Right cardiac atrium (tissue), 5 donors: ENCODE data around the gene FBXW12. TPM values are rescaled to one million over a fixed set of nuclear protein-coding genes. Genes with fewer than 3 reads are reported as not detected.

Experiments used
- ATAC-seq, 2 donors: fragments of 200-7000 bp; cut with Tn5 transposase; one replicate each; pipeline versions ENCODE4 v1.8.0 to v1.9.1; 2020; ENCODE audit warnings: moderate library complexity in 2 of 2, mild to moderate bottlenecking in 1 of 2
- DNase-seq, 3 donors: peaks; one replicate each; pipeline ENCODE4 v3.0.0-alpha.2; 2020
- H3K27ac ChIP-seq: one replicate; pipeline ENCODE4 v1.5.1; 2013; ENCODE audit warnings: mild to moderate bottlenecking, low read length, control low read depth, moderate library complexity
- H3K27me3 ChIP-seq: one replicate; pipeline ENCODE4 v1.6.1; 2013; ENCODE audit not compliant: control insufficient read depth, insufficient read depth
- H3K4me1 ChIP-seq: one replicate; pipeline ENCODE4 v1.6.1; 2013; ENCODE audit warnings: low read length; ENCODE audit not compliant: control insufficient read depth, insufficient read depth
- H3K4me3 ChIP-seq: one replicate; pipeline ENCODE4 v1.5.1; 2013; ENCODE audit warnings: low read length, control low read depth
- H3K9me3 ChIP-seq: one replicate; pipeline ENCODE4 v1.6.1; 2013; ENCODE audit warnings: low read length; ENCODE audit not compliant: control insufficient read depth
- WGBS: extraction: QIAGEN DNeasy Blood & Tissue Kit; methylation state at CpG from one replicate; pipeline ENCODE4 v1.1.7; 2013; 5-methylcytosine and 5-hydroxymethylcytosine counted together
- intact Hi-C, 4 donors: fragments of 100-400 bp; cut with DNase I; formaldehyde crosslinking; loops; one replicate each; pipeline versions ENCODE4 v1.11.0 to v1.14.0; 2022 to 2023
- polyA plus RNA-seq: library from polyadenylated mRNA; stranded (reverse); fragments of 200-250 nt; gene quantifications from one replicate; pipeline ENCODE4 v1.2.3, GENCODE V29; 2013
- total RNA-seq, 4 donors: library from RNA; stranded (reverse); fragmentation: NEBNext Ultra II Directional; extraction: Animal tissue kit (Norgen Biotek cat#: 25700); gene quantifications; one replicate each; pipeline ENCODE4 v1.2.1, GENCODE V29; 2021
- donor health status: healthy with polysubstance abuse.
- donor health status: DM: no; HTN: yes; CAD: no.
- donor health status: DM: no; HTN: no; CAD: no.
- donor health status: DM: no; HTN: yes; CAD: no; lungs with severe emphysema.
- donor health status: DM: yes; HTN: yes; CAD: no.

Gene FBXW12
- total and polyA plus RNA-seq, 5 donors: not detected

GRCh38 chr3:48410205-48411040, 38.4 kb downstream of the FBXW12 start:
- Histone ChIP-seq H3K4me3 (no peak overlapping the region), H3K27ac (no peak overlapping the region), H3K27me3 (no peaks in the 10 kb centered on the region), H3K9me3 (no peaks in the 10 kb centered on the region), H3K4me1 (no peaks in the 10 kb centered on the region)
- WGBS: 92% methylated on average over 16 of the region's 16 CpGs
- ATAC-seq (no peak), DNase-seq (peak in 2 of 3 donors; percentile 37 to 39)
- intact Hi-C loops: no loop called here

- DNase-seq: peak in 1 of 3 donors; percentile 14
These were observed 39.1 kb downstream of the FBXW12 start for GRCh38 chr3:48411041-48411588.

GRCh38 chr3:48411606-48412374, 39.8 kb downstream of the FBXW12 start:
- no peaks in the 10 kb centered on the region for H3K27me3 ChIP-seq
- DNase-seq: no peak
- intact Hi-C loops: no loop called here
- no peaks in the 10 kb centered on the region for H3K9me3 ChIP-seq
- H3K27ac ChIP-seq: no peak overlapping the region
- no peaks in the 10 kb centered on the region for H3K4me1 ChIP-seq
- 92% methylated on average over 11 of the region's 11 CpGs for WGBS
- ATAC-seq: no peak
- H3K4me3 ChIP-seq: no peak overlapping the region

More at GRCh38 chr3:48411041-48411588, 39.1 kb downstream of the FBXW12 start:
- ATAC-seq: no peak
- Histone ChIP-seq H3K9me3 (no peaks in the 10 kb centered on the region), H3K4me1 (no peaks in the 10 kb centered on the region), H3K27ac (no peak overlapping the region), H3K27me3 (no peaks in the 10 kb centered on the region), H3K4me3 (no peak overlapping the region)
- WGBS: 94% methylated on average over 9 of the region's 9 CpGs
- intact Hi-C loops: no loop called here

- Histone ChIP-seq H3K27ac (no peak overlapping the region), H3K4me1 (no peaks in the 10 kb centered on the region)
- DNase-seq: peak in 2 of 3 donors; percentile 26 to 34
These were observed 40.5 kb downstream of the FBXW12 start for GRCh38 chr3:48412375-48413001.

GRCh38 chr3:48413086-48413485, 41.1 kb downstream of the FBXW12 start:
- WGBS: 89% methylated on average over 8 of the region's 8 CpGs
- Histone ChIP-seq H3K27me3 (no peaks in the 10 kb centered on the region), H3K4me1 (no peaks in the 10 kb centered on the region), H3K4me3 (no peak overlapping the region), H3K9me3 (no peaks in the 10 kb centered on the region), H3K27ac (no peak overlapping the region)
- intact Hi-C loops: no loop called here
- DNase-seq (peak in 1 of 3 donors; percentile 21), ATAC-seq (no peak)

More at GRCh38 chr3:48412375-48413001, 40.5 kb downstream of the FBXW12 start:
- WGBS: 92% methylated on average over 19 of the region's 19 CpGs
- Histone ChIP-seq H3K27me3 (no peaks in the 10 kb centered on the region), H3K9me3 (no peaks in the 10 kb centered on the region), H3K4me3 (no peak overlapping the region)
- intact Hi-C loops: no loop called here
- no peak for ATAC-seq

- WGBS: 89% methylated on average over 14 of the region's 14 CpGs
- intact Hi-C loops: no loop called here
These were observed 41.6 kb downstream of the FBXW12 start for GRCh38 chr3:48413611-48414010.

GRCh38 chr3:48414376-48415250, 42.6 kb downstream of the FBXW12 start:
- Histone ChIP-seq H3K9me3 (no peaks in the 10 kb centered on the region), H3K27me3 (no peaks in the 10 kb centered on the region), H3K4me3 (no peak overlapping the region), H3K4me1 (no peaks in the 10 kb centered on the region), H3K27ac (no peak overlapping the region)
- peak in 2 of 3 donors; percentile 49 to 50 for DNase-seq
- 88% methylated on average over 25 of the region's 25 CpGs for WGBS
- intact Hi-C loops: no loop called here
- no peak for ATAC-seq

More at GRCh38 chr3:48413611-48414010, 41.6 kb downstream of the FBXW12 start:
- DNase-seq: peak in 2 of 3 donors; percentile 49 to 51
- no peak overlapping the region for H3K4me3 ChIP-seq
- no peak overlapping the region for H3K27ac ChIP-seq
- no peaks in the 10 kb centered on the region for H3K9me3 ChIP-seq
- no peaks in the 10 kb centered on the region for H3K27me3 ChIP-seq
- no peak for ATAC-seq
- no peaks in the 10 kb centered on the region for H3K4me1 ChIP-seq

GRCh38 chr3:48415251-48415953, 43.4 kb downstream of the FBXW12 start:
- DNase-seq (peak in 2 of 3 donors; percentile 10 to 40), ATAC-seq (no peak)
- Histone ChIP-seq H3K9me3 (no peaks in the 10 kb centered on the region), H3K27me3 (no peaks in the 10 kb centered on the region), H3K27ac (no peak overlapping the region), H3K4me1 (no peaks in the 10 kb centered on the region), H3K4me3 (no peak overlapping the region)
- WGBS: 90% methylated on average over 24 of the region's 24 CpGs
- intact Hi-C loops: no loop called here

GRCh38 chr3:48416091-48416505, 44.1 kb downstream of the FBXW12 start:
- WGBS: 93% methylated on average over 14 of the region's 14 CpGs
- H3K4me3 ChIP-seq: no peak overlapping the region
- no peaks in the 10 kb centered on the region for H3K9me3 ChIP-seq
- intact Hi-C loops: no loop called here
- no peak for ATAC-seq
- no peaks in the 10 kb centered on the region for H3K27me3 ChIP-seq
- DNase-seq: peak in 2 of 3 donors; percentile 10 to 41
- H3K4me1 ChIP-seq: no peaks in the 10 kb centered on the region
- H3K27ac ChIP-seq: no peak overlapping the region
